CD4-positive, alpha-beta T cell treated with Interleukin-4 for 1 hour (primary cell): ENCODE data around the gene ANKRD28.
A peak's percentile ranks its signal among the peaks of the same experiment; 100 is the strongest.
"Not testable (repeated sequence)": the region's sequence is repeated elsewhere in the genome, so short reads cannot be mapped to it uniquely, and the experiment has no call there.

Source experiments
- DNase-seq, 2 donors: peaks; one replicate each; pipeline ENCODE4 v3.0.0-alpha.2; 2020 to 2022

The ANKRD28 gene

DNA sequence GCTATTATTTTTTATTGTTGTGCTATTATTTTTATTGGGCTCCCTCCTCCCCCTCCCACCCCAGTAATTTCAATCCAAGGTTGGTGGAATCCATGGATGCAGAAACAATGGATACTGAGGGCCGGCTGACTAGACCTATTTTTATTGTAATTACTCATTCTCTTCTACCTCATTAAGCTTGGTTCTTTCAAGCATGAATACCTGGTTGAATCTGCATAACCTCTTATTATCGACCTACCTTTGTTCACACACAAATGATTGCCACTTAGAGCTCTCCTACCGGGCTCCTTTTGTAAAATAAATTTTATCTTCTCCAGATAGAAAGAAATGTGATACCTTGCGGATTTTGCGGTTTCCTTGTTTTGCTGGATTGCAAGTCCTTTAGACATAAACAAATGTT lies 164.6 kb downstream of the ANKRD28 start:
- DNase-seq, result no peak

DNA sequence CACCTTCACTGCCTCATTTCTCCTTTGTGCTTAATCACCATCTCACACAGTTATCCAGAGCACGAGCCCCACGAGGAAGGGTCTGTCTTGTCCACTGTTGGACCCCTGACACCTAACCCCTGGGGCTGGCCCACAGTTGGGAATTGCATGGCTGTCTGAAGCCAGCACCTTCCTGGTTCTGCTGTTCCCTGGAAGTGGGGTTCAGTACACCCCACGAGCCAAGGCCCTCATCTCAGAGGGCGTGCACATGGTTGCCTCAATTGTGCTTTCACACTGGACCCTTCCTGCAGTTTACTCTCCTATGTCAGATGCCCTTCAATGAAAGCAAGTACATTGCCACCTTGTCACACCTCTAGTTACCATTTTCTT lies 165.6 kb downstream of the ANKRD28 start:
- DNase-seq, result no peak

DNA sequence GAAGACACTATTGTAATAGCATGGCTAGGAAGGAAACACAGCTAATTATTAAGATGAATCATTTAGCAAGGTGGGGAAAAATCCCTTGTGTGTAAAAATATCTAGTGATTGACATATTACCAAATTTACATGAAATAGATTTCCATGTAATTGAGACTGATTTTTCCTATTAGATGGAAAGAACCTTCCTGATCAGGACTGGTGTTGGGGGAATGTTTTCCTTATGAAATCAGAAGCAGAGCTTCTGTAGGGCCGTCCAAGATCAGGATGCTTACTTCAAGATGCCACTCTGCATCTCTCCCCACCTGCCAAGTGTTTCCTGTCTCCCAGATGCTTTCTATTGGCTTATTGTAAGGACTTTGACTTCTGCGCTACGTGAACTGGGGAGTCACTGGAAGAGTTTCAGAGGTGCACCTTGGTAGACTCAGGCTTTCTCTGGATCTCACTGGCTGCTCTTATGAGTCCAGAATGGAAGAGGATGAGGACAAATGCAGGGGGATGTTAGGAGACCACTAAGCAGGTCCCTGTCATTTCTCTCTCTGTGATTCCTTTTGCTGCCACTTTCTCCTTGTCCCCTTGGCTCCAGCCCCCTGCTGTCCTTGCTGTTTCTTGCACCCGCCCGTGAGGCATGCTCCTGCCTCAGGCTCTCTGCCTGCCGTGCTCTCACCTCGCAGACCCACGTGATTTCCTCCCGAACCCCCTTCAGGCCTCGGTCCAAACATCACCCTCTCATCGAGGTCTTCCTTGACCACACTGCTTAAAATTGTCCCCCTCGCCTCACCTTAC lies 166.2 kb downstream of the ANKRD28 start:
- DNase-seq, result no peak

DNA sequence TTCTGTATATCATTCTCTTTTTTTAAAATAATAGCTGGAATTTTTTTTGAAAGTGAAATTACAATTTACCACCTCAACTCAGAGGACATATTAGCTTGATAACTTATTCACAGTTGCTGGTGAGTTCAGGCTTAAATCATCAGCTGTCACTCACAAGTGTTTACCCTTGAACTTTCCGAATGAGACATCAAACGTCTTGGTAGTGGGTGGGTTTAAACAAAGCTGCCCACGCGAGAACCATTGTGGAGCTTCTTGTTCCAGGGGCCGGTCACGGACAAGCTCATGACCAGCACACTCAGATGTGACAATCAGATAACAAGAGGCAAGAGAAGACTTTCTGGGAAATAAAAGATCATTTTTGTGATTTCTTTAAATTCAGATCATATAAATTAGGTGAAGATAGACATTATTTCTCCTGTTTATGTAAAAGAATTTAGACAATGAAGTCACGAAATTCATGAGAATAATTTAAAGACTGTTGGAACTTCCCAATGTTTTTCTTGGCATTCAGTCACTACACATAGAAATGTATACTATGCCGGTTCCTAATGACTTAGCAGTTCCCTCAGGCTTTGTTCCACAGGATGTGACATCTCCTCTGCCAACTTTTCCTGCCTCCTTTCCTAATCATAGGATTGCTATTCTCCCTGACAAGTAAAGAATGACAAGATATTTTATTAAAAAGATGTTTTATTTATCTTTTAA lies 167.0 kb downstream of the ANKRD28 start:
- DNase-seq, result no peak

DNA sequence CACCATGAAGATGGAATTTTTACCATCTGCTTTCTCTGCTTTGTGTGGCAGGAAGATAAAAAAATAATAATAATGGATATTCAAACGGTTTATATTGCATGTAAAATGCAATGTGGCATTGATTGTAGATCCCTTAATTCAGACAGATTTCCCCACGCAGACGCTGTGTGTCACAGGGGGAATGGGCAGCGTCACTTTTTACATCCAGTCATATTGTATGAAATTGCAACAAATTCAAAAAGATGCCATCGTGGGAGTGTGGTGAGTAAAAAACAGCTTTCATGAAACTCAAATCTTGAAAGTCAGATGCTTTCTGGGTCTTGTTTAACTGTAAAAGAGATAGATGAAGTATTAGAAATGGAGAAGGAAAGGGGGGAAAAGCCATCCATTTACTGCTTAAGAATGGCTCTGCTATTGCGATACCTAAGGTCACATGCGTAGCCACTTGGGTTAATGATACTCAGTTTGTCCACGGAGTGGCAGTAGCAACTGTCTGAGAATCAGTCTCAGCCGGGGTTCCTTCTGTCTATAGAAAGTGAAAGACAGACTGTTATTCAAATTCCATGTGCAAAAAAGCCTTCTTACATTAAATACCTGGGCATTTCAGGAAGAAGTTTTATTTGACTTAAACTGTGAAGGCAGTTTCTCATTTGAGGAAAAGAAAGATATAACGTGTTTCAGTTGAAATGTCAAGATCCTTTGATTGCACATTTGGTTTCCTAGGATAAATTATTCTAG lies 167.8 kb downstream of the ANKRD28 start:
- DNase-seq, result peak; percentile 77 to 83

- DNase-seq, result no peak
Observed at GRCh38 chr3:15628967-15629366, 168.8 kb downstream of the ANKRD28 start.

DNA sequence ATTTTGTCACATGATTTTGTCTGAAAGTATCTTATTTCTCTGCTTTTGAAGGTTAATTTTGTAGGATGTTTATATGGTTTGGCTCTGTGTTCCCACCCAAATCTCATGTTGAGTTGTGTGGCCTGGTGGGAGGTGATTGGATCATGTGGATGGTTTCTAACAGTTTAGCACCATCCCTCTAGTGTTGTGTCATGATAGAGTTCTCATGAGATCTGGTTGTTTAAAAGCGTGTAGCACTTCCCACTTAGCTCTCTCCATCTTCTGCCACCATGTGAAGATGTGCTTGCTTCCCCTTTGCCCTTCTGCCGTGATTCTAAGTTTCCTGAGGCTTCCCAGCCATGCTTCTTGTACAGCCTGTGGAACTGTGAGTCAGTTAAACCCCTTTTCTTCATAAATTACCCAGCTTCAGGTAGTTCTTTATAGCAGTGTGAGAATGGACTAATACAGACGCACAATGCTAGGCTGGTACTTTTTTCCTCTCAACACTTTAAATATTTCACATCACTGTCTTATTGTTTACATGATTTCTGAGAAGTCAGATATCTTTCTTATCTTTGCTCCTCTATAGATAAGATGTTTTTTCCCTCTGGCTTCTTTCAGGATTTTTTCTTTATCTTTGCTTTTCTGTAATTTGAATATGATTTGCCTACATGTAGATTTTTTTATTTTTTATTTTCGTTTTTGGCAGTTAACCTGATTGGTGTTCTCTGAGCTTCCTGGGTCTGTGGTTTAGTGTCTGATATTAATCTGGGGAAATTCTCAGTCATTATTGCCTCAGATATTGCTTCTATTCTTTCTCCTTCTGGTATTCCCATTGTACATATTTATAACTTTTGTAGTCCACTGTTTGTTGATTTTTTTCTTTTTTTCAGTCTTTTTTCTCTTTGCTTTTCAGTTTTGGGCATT lies 174.0 kb downstream of the ANKRD28 start:
- peak in 1 of 2 donors; percentile 63 for DNase-seq

DNA sequence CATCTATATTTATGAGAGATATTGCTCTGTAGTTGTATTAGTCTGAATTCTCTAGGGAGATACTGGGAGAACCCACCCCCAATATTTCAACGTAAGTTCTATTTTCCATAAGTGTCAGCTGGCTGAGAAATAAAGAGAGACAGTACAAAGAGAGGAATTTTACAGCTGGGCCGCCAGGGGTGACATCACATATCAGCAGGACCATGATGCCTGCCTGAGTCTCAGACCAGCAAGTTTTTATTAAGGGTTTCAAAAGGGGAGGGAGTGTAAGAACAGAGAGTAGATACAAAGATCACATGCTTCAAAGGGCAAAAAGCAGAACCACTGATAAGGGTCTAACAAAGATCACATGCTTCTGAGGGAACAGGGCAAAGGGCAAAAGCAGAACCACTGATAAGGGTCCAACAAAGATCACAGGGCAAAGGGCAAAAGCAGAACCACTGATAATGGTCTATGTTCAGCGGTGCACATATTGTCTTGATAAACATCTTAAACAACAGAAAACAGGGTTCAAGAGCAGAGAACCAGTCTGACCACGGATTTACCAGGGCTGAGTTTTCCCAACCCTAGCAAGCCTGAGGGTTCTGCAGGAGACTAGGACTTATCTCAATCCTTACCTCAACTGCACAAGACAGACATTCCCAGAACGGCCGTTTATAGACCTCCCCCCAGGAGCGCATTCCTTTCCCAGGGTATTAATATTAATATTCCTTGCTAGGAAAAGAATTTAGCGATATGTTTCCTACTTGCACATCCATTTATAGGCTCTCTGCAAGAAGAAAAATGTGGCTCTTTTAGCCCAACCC lies 177.9 kb downstream of the ANKRD28 start:
- DNase-seq, result not testable (repeated sequence)
